Liver (tissue), 9 donors: ENCODE data around the gene FAM3A. TPM values are rescaled to one million over a fixed set of nuclear protein-coding genes. Genes with fewer than 3 reads are reported as not detected.
"Not testable (repeated sequence)": the region's sequence is repeated elsewhere in the genome, so short reads cannot be mapped to it uniquely, and the experiment has no call there.

Experiments used
- DNase-seq: peaks from one replicate; pipeline ENCODE4 v3.0.0-alpha.2; 2017; ENCODE audit warnings: low spot score
- H3K27ac ChIP-seq, 2 donors: one replicate each; pipeline ENCODE4 v1.7.0; 2013; ENCODE audit warnings: inconsistent platforms in 2 of 2, low read length in 2 of 2, control low read depth in 1 of 2, low read depth in 1 of 2, mild to moderate bottlenecking in 1 of 2
- H3K27me3 ChIP-seq, 4 donors: one replicate each; pipeline versions ENCODE4 v1.6.1 to v1.7.0; 2013; ENCODE audit warnings: low read length in 3 of 4, inconsistent platforms in 1 of 4, mild to moderate bottlenecking in 1 of 4, moderate library complexity in 1 of 4; ENCODE audit not compliant: control insufficient read depth in 4 of 4, insufficient read depth in 4 of 4
- H3K36me3 ChIP-seq, 4 donors: one replicate each; pipeline versions ENCODE4 v1.6.1 to v1.7.0; 2013; ENCODE audit warnings: low read length in 3 of 4, mild to moderate bottlenecking in 3 of 4, low read depth in 1 of 4, moderate library complexity in 1 of 4; ENCODE audit not compliant: control insufficient read depth in 4 of 4, insufficient read depth in 3 of 4
- H3K4me1 ChIP-seq, 4 donors: one replicate each; pipeline versions ENCODE4 v1.6.1 to v1.7.0; 2013; ENCODE audit warnings: low read length in 3 of 4, mild to moderate bottlenecking in 3 of 4, moderate library complexity in 1 of 4; ENCODE audit not compliant: control insufficient read depth in 4 of 4, insufficient read depth in 4 of 4
- H3K4me3 ChIP-seq, 3 donors: one replicate each; pipeline versions ENCODE4 v1.6.1 to v1.7.0; 2013; ENCODE audit warnings: low read length in 3 of 3, control low read depth in 1 of 3, low read depth in 1 of 3, mild to moderate bottlenecking in 1 of 3
- H3K9ac ChIP-seq, 2 donors: one replicate each; pipeline ENCODE4 v1.7.0; 2013; ENCODE audit warnings: low read length in 2 of 2, mild to moderate bottlenecking in 2 of 2, moderate library complexity in 2 of 2, control low read depth in 1 of 2, low read depth in 1 of 2
- H3K9me3 ChIP-seq, 4 donors: one replicate each; pipeline versions ENCODE4 v1.6.1 to v1.7.0; 2013; ENCODE audit warnings: low read length in 3 of 4; ENCODE audit not compliant: control insufficient read depth in 4 of 4
- EGR1 ChIP-seq, 2 donors: IDR thresholded peaks; 2 replicates each; pipeline ENCODE4 v1.6.1; 2016 to 2018; ENCODE audit warnings: antibody characterized with exemption in 2 of 2, low read depth in 2 of 2
- FOXA1 ChIP-seq: IDR thresholded peaks from 2 replicates; pipeline ENCODE4 v1.6.1; 2016; ENCODE audit warnings: antibody characterized with exemption
- FOXA2 ChIP-seq: IDR thresholded peaks from 2 replicates; pipeline ENCODE4 v1.6.1; 2016; ENCODE audit warnings: antibody characterized with exemption
- GABPA ChIP-seq, 2 donors: IDR thresholded peaks in 1 of 2; conservative IDR thresholded peaks in 1 of 2; 2 replicates each; pipeline ENCODE4 v1.6.1; 2016; ENCODE audit warnings: antibody characterized with exemption in 2 of 2, mild to moderate bottlenecking in 1 of 2, moderate library complexity in 1 of 2
- HNF4A ChIP-seq, 2 donors: conservative IDR thresholded peaks; 2 replicates each; pipeline ENCODE4 v1.6.1; 2016; ENCODE audit warnings: antibody characterized with exemption in 2 of 2, mild to moderate bottlenecking in 2 of 2
- HNF4G ChIP-seq: IDR thresholded peaks from 2 replicates; pipeline ENCODE4 v1.6.1; 2016; ENCODE audit warnings: antibody characterized with exemption
- JUND ChIP-seq, 2 donors: IDR thresholded peaks; 2 replicates each; pipeline ENCODE4 v1.6.1; 2016; ENCODE audit warnings: antibody characterized with exemption in 2 of 2
- NR2F2 ChIP-seq: IDR thresholded peaks from 2 replicates; pipeline ENCODE4 v1.6.1; 2016; ENCODE audit warnings: antibody characterized with exemption
- RAD21 ChIP-seq, 2 donors: IDR thresholded peaks; 2 replicates each; pipeline ENCODE4 v1.6.1; 2016; ENCODE audit warnings: antibody characterized with exemption in 2 of 2, mild to moderate bottlenecking in 2 of 2
- REST ChIP-seq: IDR thresholded peaks from 2 replicates; pipeline ENCODE4 v1.6.1; 2016; ENCODE audit warnings: antibody characterized with exemption, mild to moderate bottlenecking
- RXRA ChIP-seq, 2 donors: IDR thresholded peaks; 2 replicates each; pipeline ENCODE4 v1.6.1; 2017 to 2018; ENCODE audit warnings: antibody characterized with exemption in 2 of 2, mild to moderate bottlenecking in 1 of 2
- SP1 ChIP-seq: IDR thresholded peaks from 2 replicates; pipeline ENCODE4 v1.6.1; 2018; ENCODE audit warnings: antibody characterized with exemption, mild to moderate bottlenecking
- TAF1 ChIP-seq: conservative IDR thresholded peaks from 2 replicates; pipeline ENCODE4 v1.6.1; 2016; ENCODE audit warnings: antibody characterized with exemption, mild to moderate bottlenecking
- YY1 ChIP-seq: IDR thresholded peaks from 2 replicates; pipeline ENCODE4 v1.6.1; 2016; ENCODE audit warnings: antibody characterized with exemption, mild to moderate bottlenecking
- WGBS: extraction: QIAGEN DNeasy Blood & Tissue Kit; methylation state at CpG from one replicate; pipeline ENCODE4 v1.1.7; 2013; 5-methylcytosine and 5-hydroxymethylcytosine counted together
- polyA plus RNA-seq, 2 donors: library from polyadenylated mRNA; stranded (reverse) in 1 of 2; unstranded in 1 of 2; fragments of 200-250 nt in 1 of 2; fragments of >200 nt in 1 of 2; fragmentation: Nextera tagmentation in 1 of 2; extraction: Ambion mirVana in 1 of 2; gene quantifications; one replicate each; pipeline versions ENCODE4 v1.2.1 to v1.2.3, GENCODE V29; 2013 to 2015
- total RNA-seq, 2 donors: library from RNA; depleted of rRNA; stranded (reverse); fragments of >200 nt; gene quantifications; one replicate each; pipeline ENCODE4 v1.2.3, GENCODE V29; 2014
- TF ChIP-seq, protein P1 (sequence below): IDR thresholded peaks from 2 replicates; pipeline ENCODE4 v1.6.1; 2016; ENCODE audit warnings: antibody characterized with exemption
- TF ChIP-seq, protein P2 (sequence below): IDR thresholded peaks from 2 replicates; pipeline ENCODE4 v1.6.1; 2016; ENCODE audit warnings: antibody characterized with exemption
- TF ChIP-seq, protein P3 (sequence below): IDR thresholded peaks from 2 replicates; pipeline ENCODE4 v1.6.1; 2016; ENCODE audit warnings: antibody characterized with exemption
- TF ChIP-seq, protein P4 (sequence below): fragments of 150-350 bp; IDR thresholded peaks from 2 replicates; pipeline ENCODE4 v1.5.1; 2017; ENCODE audit warnings: improper control_type of control experiment, low read depth, low read length; ENCODE audit not compliant: missing input control
- donor health status: healthy.
- donor health status: healthy.
- donor health status: healthy.
- donor health status: healthy.
- donor health status: healthy.

FAM3A gene
- 10 to 100 TPM; 11.6 to 33.5 TPM for total RNA-seq
- 10 to 100 TPM; 35.0 to 36.3 TPM for polyA plus RNA-seq

DNA sequence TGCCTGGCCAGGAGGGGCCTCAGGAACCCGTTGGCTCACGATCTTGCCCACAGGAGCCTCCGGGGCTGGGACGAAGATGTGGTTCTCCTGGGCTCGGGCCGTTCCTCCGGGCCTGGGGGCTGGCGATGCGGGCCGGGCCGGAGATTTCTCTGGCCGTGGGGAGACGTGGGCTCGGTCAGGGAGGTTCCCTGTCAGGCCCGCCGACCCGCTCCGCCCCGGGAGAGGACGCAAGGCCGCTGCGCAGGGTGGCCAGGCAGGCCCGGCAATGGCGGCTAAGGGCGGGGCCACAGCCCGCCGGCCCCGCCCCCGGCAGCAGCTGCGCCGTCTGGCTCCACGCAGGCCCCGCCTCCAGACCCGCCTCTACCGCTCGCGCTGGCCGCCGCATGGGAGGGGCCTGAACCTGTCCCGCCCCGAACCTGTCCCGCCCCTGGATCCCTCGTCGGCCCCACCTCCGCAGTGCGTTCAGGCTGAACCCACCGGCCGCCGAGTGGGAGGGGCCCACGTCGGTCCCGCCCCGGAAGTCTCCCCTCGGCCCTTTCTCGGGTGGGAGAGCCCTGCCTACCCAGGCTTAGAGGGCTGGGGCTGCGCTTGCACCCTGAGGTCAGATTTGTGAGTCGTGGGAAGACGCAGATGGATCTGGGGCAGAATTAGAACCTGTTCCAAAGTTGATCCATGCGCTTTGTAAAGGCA lies at the start of gene FAM3A:
TSS of gene FAM3A (minus strand) at position 267 of the 690 bp plus-strand sequence. CDS start 460 bp downstream, outside the sequence.
- peak within 1 kb of the TSS; percentile 79 to 86 for H3K9ac ChIP-seq
- no peaks in the 10 kb centered on the region for H3K9me3 ChIP-seq
- DNase-seq = peak; percentile 94
- whole genome bisulfite sequencing = 0% methylated on average over 58 of the region's 59 CpGs
- H3K27me3 ChIP-seq = no peaks in the 10 kb centered on the region
- TF ChIP-seq JUND (IDR thresholded peaks at IDR 0.05) (no peak), GABPA (IDR thresholded peaks at IDR 0.05 in 1 of 2, conservative IDR thresholded peaks at IDR 0.05 in 1 of 2) (peak in 1 of 2 donors; percentile 77), HNF4G (no peak), FOXA1 (no peak), RXRA (IDR thresholded peaks at IDR 0.05) (no peak), EGR1 (IDR thresholded peaks at IDR 0.05; ENCODE audit: low read depth in 2 of 2) (no peak), FOXA2 (no peak), SP1 (peak; percentile 56), HNF4A (conservative IDR thresholded peaks at IDR 0.05) (no peak), TAF1 (peak; percentile 36), NR2F2 (no peak), REST (peak; percentile 51), YY1 (peak; percentile 63), RAD21 (IDR thresholded peaks at IDR 0.05) (no peak)
- TF ChIP-seq, protein P1, sequence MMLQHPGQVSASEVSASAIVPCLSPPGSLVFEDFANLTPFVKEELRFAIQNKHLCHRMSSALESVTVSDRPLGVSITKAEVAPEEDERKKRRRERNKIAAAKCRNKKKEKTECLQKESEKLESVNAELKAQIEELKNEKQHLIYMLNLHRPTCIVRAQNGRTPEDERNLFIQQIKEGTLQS = no peak
- TF ChIP-seq, protein P2, sequence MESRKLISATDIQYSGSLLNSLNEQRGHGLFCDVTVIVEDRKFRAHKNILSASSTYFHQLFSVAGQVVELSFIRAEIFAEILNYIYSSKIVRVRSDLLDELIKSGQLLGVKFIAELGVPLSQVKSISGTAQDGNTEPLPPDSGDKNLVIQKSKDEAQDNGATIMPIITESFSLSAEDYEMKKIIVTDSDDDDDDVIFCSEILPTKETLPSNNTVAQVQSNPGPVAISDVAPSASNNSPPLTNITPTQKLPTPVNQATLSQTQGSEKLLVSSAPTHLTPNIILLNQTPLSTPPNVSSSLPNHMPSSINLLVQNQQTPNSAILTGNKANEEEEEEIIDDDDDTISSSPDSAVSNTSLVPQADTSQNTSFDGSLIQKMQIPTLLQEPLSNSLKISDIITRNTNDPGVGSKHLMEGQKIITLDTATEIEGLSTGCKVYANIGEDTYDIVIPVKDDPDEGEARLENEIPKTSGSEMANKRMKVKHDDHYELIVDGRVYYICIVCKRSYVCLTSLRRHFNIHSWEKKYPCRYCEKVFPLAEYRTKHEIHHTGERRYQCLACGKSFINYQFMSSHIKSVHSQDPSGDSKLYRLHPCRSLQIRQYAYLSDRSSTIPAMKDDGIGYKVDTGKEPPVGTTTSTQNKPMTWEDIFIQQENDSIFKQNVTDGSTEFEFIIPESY = no peak
- TF ChIP-seq, protein P3, sequence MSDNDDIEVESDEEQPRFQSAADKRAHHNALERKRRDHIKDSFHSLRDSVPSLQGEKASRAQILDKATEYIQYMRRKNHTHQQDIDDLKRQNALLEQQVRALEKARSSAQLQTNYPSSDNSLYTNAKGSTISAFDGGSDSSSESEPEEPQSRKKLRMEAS = no peak
- TF ChIP-seq, protein P4, sequence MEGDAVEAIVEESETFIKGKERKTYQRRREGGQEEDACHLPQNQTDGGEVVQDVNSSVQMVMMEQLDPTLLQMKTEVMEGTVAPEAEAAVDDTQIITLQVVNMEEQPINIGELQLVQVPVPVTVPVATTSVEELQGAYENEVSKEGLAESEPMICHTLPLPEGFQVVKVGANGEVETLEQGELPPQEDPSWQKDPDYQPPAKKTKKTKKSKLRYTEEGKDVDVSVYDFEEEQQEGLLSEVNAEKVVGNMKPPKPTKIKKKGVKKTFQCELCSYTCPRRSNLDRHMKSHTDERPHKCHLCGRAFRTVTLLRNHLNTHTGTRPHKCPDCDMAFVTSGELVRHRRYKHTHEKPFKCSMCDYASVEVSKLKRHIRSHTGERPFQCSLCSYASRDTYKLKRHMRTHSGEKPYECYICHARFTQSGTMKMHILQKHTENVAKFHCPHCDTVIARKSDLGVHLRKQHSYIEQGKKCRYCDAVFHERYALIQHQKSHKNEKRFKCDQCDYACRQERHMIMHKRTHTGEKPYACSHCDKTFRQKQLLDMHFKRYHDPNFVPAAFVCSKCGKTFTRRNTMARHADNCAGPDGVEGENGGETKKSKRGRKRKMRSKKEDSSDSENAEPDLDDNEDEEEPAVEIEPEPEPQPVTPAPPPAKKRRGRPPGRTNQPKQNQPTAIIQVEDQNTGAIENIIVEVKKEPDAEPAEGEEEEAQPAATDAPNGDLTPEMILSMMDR = no peak
- peak within 1 kb of the TSS; percentile 91 to 94 for H3K27ac ChIP-seq
- peaks cover 0 to 2% (median 0%) of the 10 kb centered on the region in 4 donors for H3K36me3 ChIP-seq
- H3K4me1 ChIP-seq = peaks cover 4 to 32% (median 15%) of the 10 kb centered on the region in 4 donors
- H3K4me3 ChIP-seq = peak within 1 kb of the TSS; percentile 67 to 75 (median 71)

DNA sequence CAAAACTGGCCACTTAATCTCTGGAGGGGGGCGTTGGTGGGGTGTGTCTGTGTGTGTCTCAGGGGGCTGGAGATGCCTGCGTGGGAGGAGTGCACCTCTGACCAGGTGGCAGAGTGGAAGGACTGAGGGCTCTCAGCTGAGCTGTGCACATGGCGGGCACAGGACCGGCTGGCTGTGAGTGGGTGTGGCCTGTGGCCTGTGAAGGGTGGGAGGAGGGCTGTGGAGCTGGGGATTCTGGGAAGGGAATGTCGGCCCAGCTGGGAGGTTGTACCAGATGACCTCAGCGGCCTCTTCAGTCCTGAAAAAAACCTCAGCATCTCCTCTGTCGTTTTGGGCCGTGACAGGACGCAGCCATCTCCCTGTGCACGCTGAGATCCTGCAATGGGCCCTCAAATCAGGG lies 46.3 kb upstream of the FAM3A start:
- not testable (repeated sequence) for H3K36me3 ChIP-seq, H3K9ac ChIP-seq, H3K27me3 ChIP-seq, H3K4me3 ChIP-seq, H3K4me1 ChIP-seq, H3K9me3 ChIP-seq, DNase-seq, H3K27ac ChIP-seq
- no CpG with 5 or more reads among the region's 10 CpGs for WGBS

- H3K36me3 ChIP-seq, DNase-seq, H3K4me1 ChIP-seq, H3K27ac ChIP-seq, H3K4me3 ChIP-seq, H3K9ac ChIP-seq, H3K9me3 ChIP-seq, H3K27me3 ChIP-seq: not testable (repeated sequence)
- WGBS = 77% methylated on average over 12 of the region's 31 CpGs
These were observed 44.3 kb upstream of the FAM3A start for GRCh38 chrX:154560326-154560725.

GRCh38 chrX:154558896-154559295 lies 42.9 kb upstream of the FAM3A start:
- not testable (repeated sequence) for H3K4me1 ChIP-seq, H3K27ac ChIP-seq, H3K4me3 ChIP-seq, H3K9me3 ChIP-seq, H3K36me3 ChIP-seq, DNase-seq, H3K9ac ChIP-seq, H3K27me3 ChIP-seq
- WGBS = 96% methylated on average over 9 of the region's 21 CpGs
